NCI-H1694 (cell line): ENCODE data around the gene ADGRA1.
"Not testable (repeated sequence)": the region's sequence is repeated elsewhere in the genome, so short reads cannot be mapped to it uniquely, and the experiment has no call there.

Experiments
- DNase-seq: peaks from one replicate; lab custom pipeline; 2025; lab: John Stamatoyannopoulos, UW

The ADGRA1 gene

GRCh38 chr10:133162910-133163856, 75.5 kb downstream of the ADGRA1 start:
- no peak for DNase-seq

DNA sequence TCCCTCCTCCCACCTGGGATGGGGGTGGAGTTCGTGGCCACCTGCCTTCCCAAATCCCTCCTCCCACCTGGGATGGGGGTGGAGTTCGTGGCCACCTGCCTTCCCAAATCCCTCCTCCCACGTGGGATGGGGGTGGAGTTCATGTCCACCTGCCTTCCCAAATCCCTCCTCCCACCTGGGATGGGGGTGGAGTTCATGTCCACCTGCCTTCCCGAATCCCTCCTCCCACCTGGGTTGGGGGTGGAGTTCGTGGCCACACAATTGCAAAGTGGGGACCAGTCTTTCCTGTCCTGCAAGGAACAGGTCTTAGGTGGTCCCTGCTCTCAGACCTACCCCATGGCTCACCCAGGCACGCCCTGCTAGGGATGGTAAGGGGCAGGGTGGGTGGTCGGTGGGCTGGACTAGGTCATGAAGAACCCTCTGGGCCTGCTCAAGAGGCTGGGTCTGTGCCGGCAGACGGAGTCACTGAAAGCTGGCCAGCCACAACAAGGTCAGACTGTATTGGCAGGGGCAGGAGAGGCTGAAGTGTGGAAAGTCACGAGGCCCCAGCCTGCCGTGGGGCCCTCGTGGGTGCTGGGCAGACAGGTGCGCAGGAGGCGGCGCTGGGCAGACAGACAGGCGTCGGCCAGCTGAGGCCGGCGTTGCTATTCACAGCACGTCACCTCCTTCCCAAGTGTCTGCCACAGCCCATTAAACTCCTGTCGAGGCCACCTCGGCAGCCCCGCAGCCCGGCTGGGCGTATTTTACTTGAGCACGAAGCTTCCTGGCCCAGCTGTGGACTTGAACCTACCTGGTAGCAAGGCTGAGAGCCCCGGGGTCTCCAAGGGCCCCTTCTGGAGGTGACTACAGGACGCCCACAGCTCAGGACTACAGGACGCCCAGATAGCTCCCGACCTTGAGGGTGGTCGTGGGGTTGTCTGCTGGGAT, 76.4 kb downstream of the ADGRA1 start:
- DNase-seq: no peak

GRCh38 chr10:133164816-133165555, 77.3 kb downstream of the ADGRA1 start:
- no peak for DNase-seq

GRCh38 chr10:133165556-133166503, 78.1 kb downstream of the ADGRA1 start:
- no peak for DNase-seq

GRCh38 chr10:133166504-133166827, 78.7 kb downstream of the ADGRA1 start:
- DNase-seq: no peak

DNA sequence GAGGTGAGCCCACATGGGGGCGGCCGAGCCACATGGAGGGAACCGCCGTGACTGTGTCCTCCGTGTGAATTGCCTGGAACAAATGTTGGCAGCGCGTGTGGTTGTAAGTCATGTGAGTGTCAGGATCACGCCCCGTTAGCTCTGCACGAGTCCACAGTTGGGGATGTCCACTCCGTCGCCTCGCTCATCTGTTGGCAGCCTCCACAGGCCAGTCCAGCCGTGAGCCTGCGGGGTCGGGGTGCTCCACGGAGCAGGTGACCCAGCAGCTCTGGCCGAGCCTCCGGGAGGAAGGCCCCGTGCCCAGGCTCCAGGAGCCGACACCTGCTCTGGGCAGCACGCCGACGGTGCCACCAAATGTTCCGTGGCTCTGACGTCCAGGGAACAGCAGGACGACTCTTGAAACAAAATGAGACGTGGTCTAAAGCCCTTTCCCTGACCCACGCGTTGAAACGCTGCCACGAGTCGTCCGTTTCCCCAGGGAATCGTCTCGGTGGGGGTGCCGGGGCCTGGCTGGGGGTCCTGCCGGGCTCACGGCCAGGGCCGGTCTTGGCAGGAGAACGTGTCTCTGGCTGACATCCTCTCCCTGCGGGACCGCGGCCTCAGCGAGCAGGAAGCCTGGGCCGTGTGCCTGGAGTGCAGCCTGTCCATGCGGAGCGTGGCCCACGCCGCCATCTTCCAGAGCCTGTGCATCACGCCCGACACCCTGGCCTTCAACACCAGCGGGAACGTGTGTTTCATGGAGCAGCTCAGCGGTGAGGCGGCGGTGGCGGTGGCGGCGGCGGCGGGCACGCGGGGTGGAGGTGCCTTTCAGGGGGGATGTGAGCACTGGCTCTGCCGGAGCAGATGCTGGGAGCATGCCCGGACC, 79.3 kb downstream of the ADGRA1 start:
- no peak for DNase-seq

GRCh38 chr10:133167693-133168616, 80.2 kb downstream of the ADGRA1 start:
- no peak for DNase-seq

GRCh38 chr10:133168617-133169031, 80.9 kb downstream of the ADGRA1 start:
- no peak for DNase-seq

GRCh38 chr10:133169173-133169947, 81.6 kb downstream of the ADGRA1 start:
- DNase-seq: no peak

DNA sequence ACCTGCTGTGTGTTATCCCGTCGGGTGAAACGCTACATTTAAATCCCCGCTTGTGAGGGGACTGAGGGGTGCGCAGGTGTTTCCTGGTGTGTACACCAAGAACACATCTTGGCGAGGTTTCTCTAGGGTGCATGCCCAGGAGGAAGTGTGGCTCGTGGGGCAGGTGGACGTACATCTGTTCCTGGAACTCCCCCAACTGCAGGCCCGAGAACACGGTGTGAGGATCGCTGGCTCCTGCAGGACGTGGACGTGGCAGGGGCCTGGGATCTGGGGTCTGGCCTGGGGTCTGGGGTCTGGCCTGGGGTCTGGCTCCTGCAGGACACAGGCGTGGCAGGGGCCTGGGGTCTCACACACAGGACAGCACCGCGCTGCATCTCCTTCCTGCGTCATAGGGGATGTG, 82.4 kb downstream of the ADGRA1 start:
- no peak for DNase-seq

- no peak for DNase-seq
Observed at GRCh38 chr10:133173860-133174640, 86.3 kb downstream of the ADGRA1 start.

- DNase-seq: no peak
Observed at GRCh38 chr10:133174689-133175263, 87.1 kb downstream of the ADGRA1 start.

DNA sequence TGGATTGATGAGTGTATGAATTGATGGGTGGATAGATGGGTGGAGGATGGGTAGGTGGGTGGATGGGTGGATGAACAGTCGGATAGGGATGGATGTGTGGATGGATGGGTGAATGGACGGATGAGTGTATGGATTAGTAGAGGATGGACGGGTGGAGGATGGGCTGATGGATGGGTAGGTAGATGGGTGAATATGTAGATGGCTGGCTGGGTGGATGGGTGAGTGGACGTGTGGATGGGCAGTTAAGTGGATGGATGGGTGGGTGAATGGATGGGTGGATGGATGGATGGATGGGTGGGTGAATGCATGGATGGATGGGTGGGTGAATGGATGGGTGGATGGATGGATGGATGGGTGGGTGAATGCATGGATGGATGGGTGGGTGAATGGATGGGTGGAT, 87.9 kb downstream of the ADGRA1 start:
- not testable (repeated sequence) for DNase-seq

DNA sequence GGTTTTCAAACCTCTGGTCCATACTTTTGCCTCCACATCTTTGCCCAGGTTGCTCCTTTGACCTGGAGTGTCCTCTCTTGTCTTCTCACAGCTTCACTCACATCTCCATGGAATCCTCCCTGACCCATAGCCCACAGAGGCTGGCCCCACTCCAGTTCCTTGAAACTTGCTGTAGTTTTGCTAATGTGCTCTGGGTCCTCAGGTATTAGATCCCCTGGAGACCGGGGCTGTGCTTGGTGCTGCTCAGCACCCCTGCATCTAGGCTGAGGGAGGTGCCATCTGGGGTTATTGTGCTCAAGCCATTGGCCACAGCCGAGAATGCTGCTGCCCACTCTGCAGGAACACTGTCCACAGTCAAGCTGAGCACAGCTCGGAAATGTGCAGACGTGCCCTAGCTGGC, 88.8 kb downstream of the ADGRA1 start:
- DNase-seq: no peak

DNA sequence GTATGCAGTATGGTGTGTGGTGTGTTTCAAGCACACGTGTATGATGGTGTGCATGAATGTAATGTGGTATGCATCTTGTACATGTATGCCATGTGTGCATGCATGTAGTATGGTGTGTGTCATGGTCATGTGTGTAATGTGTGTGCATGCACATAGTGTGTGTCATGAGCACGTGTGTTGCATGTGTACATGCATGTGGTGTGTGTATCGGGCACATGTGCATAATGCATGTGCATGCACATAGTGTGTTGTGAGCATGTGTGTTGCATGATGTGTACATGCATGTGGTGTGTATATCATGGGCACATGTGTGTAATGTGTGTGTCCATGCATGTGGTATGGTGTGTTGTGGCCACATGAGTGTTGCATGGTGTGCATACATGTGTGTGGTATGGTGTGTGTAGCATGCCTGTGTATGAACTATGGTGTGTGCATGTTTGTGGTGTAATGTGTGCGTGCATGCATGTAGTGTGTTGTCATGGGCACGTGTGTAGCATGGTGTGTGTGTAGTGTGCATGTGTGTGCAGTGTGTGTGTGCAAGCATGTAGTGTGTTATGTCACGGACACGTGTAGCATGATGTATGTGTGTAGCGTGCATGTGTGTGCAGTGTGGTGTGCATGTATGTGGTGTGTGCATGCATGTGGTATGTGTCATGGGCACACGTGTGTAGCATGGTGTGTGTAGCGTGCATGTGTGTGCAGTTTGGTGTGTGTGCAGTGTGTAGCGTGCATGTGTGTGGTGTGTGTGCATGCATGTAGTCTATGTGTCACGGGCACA, 89.8 kb downstream of the ADGRA1 start:
- no peak for DNase-seq
